Adrenal gland (tissue), 12 donors: ENCODE results near the gene STRADB. TPM values are rescaled to one million over a fixed set of nuclear protein-coding genes. Genes with fewer than 3 reads are reported as not detected.
"Not testable (repeated sequence)": the region's sequence is repeated elsewhere in the genome, so short reads cannot be mapped to it uniquely, and the experiment has no call there.

Source experiments
- DNase-seq, 7 donors: peaks; one replicate each; pipeline ENCODE4 v3.0.0-alpha.2; 2019 to 2020
- H3K27ac ChIP-seq, 5 donors: fragments of 200-600 bp; sonication (generic) in 4 of 5; 1 replicate in 3 of 5; 2 replicates in 2 of 5; pipeline versions ENCODE4 v1.5.1 to v1.8.0; 2016 to 2020; ENCODE audit warnings: mild to moderate bottlenecking in 1 of 5
- H3K27me3 ChIP-seq: fragments of 200-600 bp; 2 replicates; pipeline ENCODE4 v1.8.0; 2021
- H3K36me3 ChIP-seq, 2 donors: fragments of 200-600 bp; replicated peaks in 1 of 2; 1 replicate in 1 of 2; 2 replicates in 1 of 2; pipeline versions ENCODE4 v1.5.1 to v1.8.0; 2018 to 2022
- H3K4me1 ChIP-seq, 2 donors: fragments of 200-600 bp; replicated peaks in 1 of 2; 1 replicate in 1 of 2; 2 replicates in 1 of 2; pipeline versions ENCODE4 v1.5.1 to v1.8.0; 2018 to 2021
- H3K4me3 ChIP-seq, 4 donors: fragments of 200-600 bp; sonication (generic) in 3 of 4; one replicate each; pipeline ENCODE4 v1.5.1; 2016 to 2018
- H3K9me3 ChIP-seq, 3 donors: fragments of 200-600 bp; sonication (generic) in 1 of 3; replicated peaks in 1 of 3; 1 replicate in 2 of 3; 2 replicates in 1 of 3; pipeline versions ENCODE4 v1.5.1 to v1.8.0; 2016 to 2021
- CTCF ChIP-seq, 6 experiments: fragments of 450-650 bp in 4 of 6; fragments of 200-600 bp in 2 of 6; sonication (generic) in 1 of 6; IDR thresholded peaks; 1 replicate in 5 of 6; 2 replicates in 1 of 6; pipeline versions ENCODE4 v1.5.1 to v1.8.0; 2016 to 2021; ENCODE audit warnings: antibody characterized with exemption in 6 of 6, mild to moderate bottlenecking in 2 of 6, moderate library complexity in 1 of 6
- POLR2A ChIP-seq, 2 donors: fragments of 450-650 bp; IDR thresholded peaks; one replicate each; pipeline ENCODE4 v1.6.1; 2017; ENCODE audit warnings: antibody characterized with exemption in 2 of 2, mild to moderate bottlenecking in 2 of 2, moderate library complexity in 1 of 2
- WGBS, 4 donors: extraction: QIAGEN DNeasy Blood & Tissue Kit in 2 of 4; methylation state at CpG; one replicate each; pipeline versions ENCODE4 v1.1.5 to v1.1.7; 2013 to 2017; 5-methylcytosine and 5-hydroxymethylcytosine counted together
- intact Hi-C, 2 donors: fragments of 100-400 bp; cut with DNase I; formaldehyde crosslinking; loops; one replicate each; pipeline versions ENCODE4 v1.14.1 to v1.15.0; 2022 to 2023
- polyA plus RNA-seq, 3 donors: library from polyadenylated mRNA; stranded (reverse); fragments of 200-250 nt in 2 of 3; fragments of 350-450 nt in 1 of 3; fragmentation: Illumina TruSeq in 1 of 3; extraction: RNeasy Lipid Tissue Mini Kit (QIAGEN cat#74804) in 1 of 3; gene quantifications; one replicate each; pipeline ENCODE4 v1.2.3, GENCODE V29; 2013 to 2014
- total RNA-seq, 9 donors: library from RNA; depleted of rRNA in 4 of 9; stranded (reverse); fragments of >200 nt in 4 of 9; fragments of 120-200 nt in 1 of 9; fragmentation: NEBNext Ultra II Directional in 1 of 9; extraction: Animal tissue kit (Norgen Biotek cat#: 25700) in 1 of 9; gene quantifications; one replicate each; pipeline versions ENCODE4 v1.1.0 to v1.2.4, GENCODE V29; 2013 to 2023
- donor health status: healthy with polysubstance abuse.
- donor health status: Bipolar disorder and iron deficiency.
- donor health status: DM: yes; HTN: yes; CAD: no.
- donor health status: DM: no; HTN: no; CAD: no.
- donor health status: DM: no; HTN: no; CAD: no.
- donor health status: DM: yes; HTN: yes; CAD: no.

Gene STRADB
- total and polyA plus RNA-seq, 12 donors = 51.2 to 154 (median 95.0) TPM

GRCh38 chr2:201483342-201483741, 31.8 kb downstream of the STRADB start:
- no peak for DNase-seq
- peaks cover 0 to 11% of the 10 kb centered on the region in 2 donors for H3K36me3 ChIP-seq
- no peaks in the 10 kb centered on the region for H3K27me3 ChIP-seq
- no peak overlapping the region for H3K4me3 ChIP-seq
- H3K4me1 ChIP-seq = peaks cover 3% of the 10 kb centered on the region in 2 donors
- TF ChIP-seq POLR2A (IDR thresholded peaks at IDR 0.05) (no peak), CTCF (IDR thresholded peaks at IDR 0.05) (no peak)
- no peaks in the 10 kb centered on the region for H3K9me3 ChIP-seq
- intact Hi-C loops = no loop called here
- no peak overlapping the region for H3K27ac ChIP-seq
- WGBS, 4 donors = 13 to 45% (median 27%) methylated on average over 1 of the region's 1 CpG

- intact Hi-C loops, H3K27me3 ChIP-seq, DNase-seq, H3K36me3 ChIP-seq, H3K9me3 ChIP-seq, H3K4me3 ChIP-seq, H3K27ac ChIP-seq, H3K4me1 ChIP-seq: not testable (repeated sequence)
- 81 to 89% (median 85%) methylated on average over 4 of the region's 4 CpGs for whole genome bisulfite sequencing, 4 donors
Measured at GRCh38 chr2:201483758-201484157, 32.2 kb downstream of the STRADB start.

- Histone ChIP-seq H3K9me3 (no peaks in the 10 kb centered on the region), H3K36me3 (peaks cover 0 to 2% of the 10 kb centered on the region in 2 donors), H3K4me3 (no peak overlapping the region), H3K27me3 (no peaks in the 10 kb centered on the region), H3K27ac (no peak overlapping the region), H3K4me1 (peaks cover 2 to 3% of the 10 kb centered on the region in 2 donors)
- 22 to 37% (median 32%) methylated on average over 4 of the region's 4 CpGs for WGBS, 4 donors
- DNase-seq = no peak
- intact Hi-C loops = no loop called here
- TF ChIP-seq POLR2A (IDR thresholded peaks at IDR 0.05) = no peak
- no peak for TF ChIP-seq CTCF (IDR thresholded peaks at IDR 0.05)
Measured at GRCh38 chr2:201484805-201485204, 33.3 kb downstream of the STRADB start.

GRCh38 chr2:201490291-201490690, 38.8 kb downstream of the STRADB start:
- no peak overlapping the region for H3K27ac ChIP-seq
- H3K27me3 ChIP-seq = no peaks in the 10 kb centered on the region
- DNase-seq = no peak
- no peaks in the 10 kb centered on the region for H3K4me1 ChIP-seq
- no peaks in the 10 kb centered on the region for H3K36me3 ChIP-seq
- intact Hi-C loops = no loop called here
- no peak overlapping the region for H3K4me3 ChIP-seq
- no peaks in the 10 kb centered on the region for H3K9me3 ChIP-seq
- 86 to 94% (median 91%) methylated on average over 4 of the region's 4 CpGs for WGBS, 4 donors
- TF ChIP-seq POLR2A (IDR thresholded peaks at IDR 0.05) (no peak), CTCF (IDR thresholded peaks at IDR 0.05) (no peak)

GRCh38 chr2:201496785-201497184, 45.2 kb downstream of the STRADB start:
- H3K27me3 ChIP-seq = no peaks in the 10 kb centered on the region
- H3K9me3 ChIP-seq = no peaks in the 10 kb centered on the region
- intact Hi-C loops = no loop called here
- no peak overlapping the region for H3K27ac ChIP-seq
- H3K4me1 ChIP-seq = no peaks in the 10 kb centered on the region
- TF ChIP-seq CTCF (IDR thresholded peaks at IDR 0.05) (no peak), POLR2A (IDR thresholded peaks at IDR 0.05) (no peak)
- DNase-seq = no peak
- WGBS, 4 donors = 65 to 94% (median 76%) methylated on average over 1 of the region's 1 CpG
- no peak overlapping the region for H3K4me3 ChIP-seq
- no peaks in the 10 kb centered on the region for H3K36me3 ChIP-seq
